Osteoblast (primary cell): ENCODE measurements around the gene AMMECR1. TPM values are rescaled to one million over a fixed set of nuclear protein-coding genes. Genes with fewer than 3 reads are reported as not detected.
A peak's percentile ranks its signal among the peaks of the same experiment; 100 is the strongest.

ENCODE experiments used
- DNase-seq: peaks from one replicate; pipeline ENCODE4 v3.0.0; 2011; ENCODE audit warnings: low spot score, mixed read lengths; ENCODE audit not compliant: insufficient read length; ENCODE audit errors: missing footprints
- H2AFZ ChIP-seq: 2 replicates; pipeline ENCODE4 v1.6.0; 2011; ENCODE audit warnings: mild to moderate bottlenecking, low read length
- H3K27ac ChIP-seq: 2 replicates; pipeline ENCODE4 v1.5.1; 2011; ENCODE audit warnings: mild to moderate bottlenecking, low read depth, low read length, moderate library complexity
- H3K27me3 ChIP-seq: 2 replicates; pipeline ENCODE4 v1.6.0; 2012; ENCODE audit warnings: mild to moderate bottlenecking, control low read depth, inconsistent platforms, low read length, moderate library complexity; ENCODE audit not compliant: insufficient read depth
- H3K36me3 ChIP-seq: 2 replicates; pipeline ENCODE4 v1.5.1; 2011; ENCODE audit warnings: mild to moderate bottlenecking, low read length, control low read depth, moderate library complexity; ENCODE audit not compliant: insufficient read depth
- H3K4me1 ChIP-seq: 2 replicates; pipeline ENCODE4 v1.5.1; 2011; ENCODE audit warnings: mild to moderate bottlenecking, low read length, control low read depth, moderate library complexity; ENCODE audit not compliant: insufficient read depth
- H3K4me2 ChIP-seq: 2 replicates; pipeline ENCODE4 v1.6.0; 2011; ENCODE audit warnings: mild to moderate bottlenecking, low read length; ENCODE audit not compliant: insufficient read depth
- H3K4me3 ChIP-seq: fragments of 200-600 bp; sonication (generic); 3 replicates; pipeline ENCODE4 v1.5.1; 2012; ENCODE audit warnings: mild to moderate bottlenecking, low read length, inconsistent platforms; ENCODE audit not compliant: insufficient read depth
- H3K79me2 ChIP-seq: 2 replicates; pipeline ENCODE4 v1.6.0; 2012; ENCODE audit warnings: mild to moderate bottlenecking, low read length, control low read depth, inconsistent platforms; ENCODE audit not compliant: insufficient read depth
- H3K9me3 ChIP-seq: 2 replicates; pipeline ENCODE4 v1.5.1; 2011; ENCODE audit warnings: low read depth, low read length, control low read depth
- H4K20me1 ChIP-seq: 2 replicates; pipeline ENCODE4 v1.6.0; 2012; ENCODE audit warnings: mild to moderate bottlenecking, low read length, control low read depth; ENCODE audit not compliant: insufficient read depth
- total RNA-seq: library from RNA; depleted of rRNA; stranded (reverse); fragments of >200 nt; gene quantifications from 2 replicates; pipeline ENCODE4 v1.2.3, GENCODE V29; 2012
- TF ChIP-seq, protein P1 (sequence below): IDR thresholded peaks from 2 replicates; pipeline ENCODE4 v1.5.1; 2011; ENCODE audit warnings: mild to moderate bottlenecking, low read depth, low read length, moderate library complexity; ENCODE audit errors: extremely low read depth

The AMMECR1 gene
- total RNA-seq, 1 donor: 14.5 TPM

GRCh38 chrX:110192516-110192915, 125.4 kb downstream of the AMMECR1 start:
- Histone ChIP-seq H3K4me2 (no peak overlapping the region), H4K20me1 (peaks cover 2% of the 10 kb centered on the region), H2AFZ (no peak overlapping the region), H3K79me2 (no peaks in the 10 kb centered on the region), H3K4me3 (no peak overlapping the region), H3K4me1 (no peaks in the 10 kb centered on the region), H3K36me3 (no peaks in the 10 kb centered on the region), H3K27me3 (no peaks in the 10 kb centered on the region), H3K9me3 (no peaks in the 10 kb centered on the region), H3K27ac (no peak overlapping the region)
- no peak for DNase-seq
- TF ChIP-seq, protein P1, sequence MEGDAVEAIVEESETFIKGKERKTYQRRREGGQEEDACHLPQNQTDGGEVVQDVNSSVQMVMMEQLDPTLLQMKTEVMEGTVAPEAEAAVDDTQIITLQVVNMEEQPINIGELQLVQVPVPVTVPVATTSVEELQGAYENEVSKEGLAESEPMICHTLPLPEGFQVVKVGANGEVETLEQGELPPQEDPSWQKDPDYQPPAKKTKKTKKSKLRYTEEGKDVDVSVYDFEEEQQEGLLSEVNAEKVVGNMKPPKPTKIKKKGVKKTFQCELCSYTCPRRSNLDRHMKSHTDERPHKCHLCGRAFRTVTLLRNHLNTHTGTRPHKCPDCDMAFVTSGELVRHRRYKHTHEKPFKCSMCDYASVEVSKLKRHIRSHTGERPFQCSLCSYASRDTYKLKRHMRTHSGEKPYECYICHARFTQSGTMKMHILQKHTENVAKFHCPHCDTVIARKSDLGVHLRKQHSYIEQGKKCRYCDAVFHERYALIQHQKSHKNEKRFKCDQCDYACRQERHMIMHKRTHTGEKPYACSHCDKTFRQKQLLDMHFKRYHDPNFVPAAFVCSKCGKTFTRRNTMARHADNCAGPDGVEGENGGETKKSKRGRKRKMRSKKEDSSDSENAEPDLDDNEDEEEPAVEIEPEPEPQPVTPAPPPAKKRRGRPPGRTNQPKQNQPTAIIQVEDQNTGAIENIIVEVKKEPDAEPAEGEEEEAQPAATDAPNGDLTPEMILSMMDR: no peak

DNA sequence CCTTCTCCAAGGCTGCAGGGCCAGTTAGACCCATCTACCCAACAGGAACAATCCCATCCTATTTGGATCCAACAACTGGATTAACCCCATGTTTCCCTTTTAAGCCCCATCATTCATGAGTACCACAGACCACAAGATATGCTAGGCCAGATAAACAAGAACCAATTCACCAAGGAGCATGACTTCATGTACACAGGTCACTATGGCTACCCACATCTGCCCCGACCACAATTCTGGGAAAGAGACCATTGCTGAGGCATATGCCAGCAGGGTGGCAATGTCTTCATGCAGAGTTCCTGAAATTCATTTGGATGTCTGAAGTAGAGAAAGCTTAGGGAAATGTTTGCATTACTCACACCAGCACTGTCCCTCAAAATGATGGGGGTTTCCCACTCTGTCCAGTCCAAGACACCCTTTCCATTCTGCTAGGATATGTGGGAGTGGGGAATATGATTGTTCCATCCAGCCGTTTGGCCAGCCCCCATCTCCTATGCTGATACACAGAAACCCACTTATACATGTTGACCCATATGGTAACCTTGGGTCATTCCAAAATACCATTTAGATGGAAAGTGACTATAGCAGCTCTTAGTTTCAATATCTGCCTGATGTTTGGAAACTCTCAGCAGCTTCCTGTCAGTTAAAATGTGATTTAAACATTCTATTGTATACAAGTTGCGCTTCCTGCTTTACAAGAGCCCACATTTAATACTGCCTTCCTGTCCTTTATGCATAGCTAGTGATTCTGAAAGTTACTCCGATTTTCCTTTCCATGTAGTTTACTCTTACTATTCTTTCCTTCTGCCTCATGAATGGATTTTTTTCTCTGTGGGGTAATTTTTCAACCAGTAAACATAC, 129.0 kb downstream of the AMMECR1 start:
- H4K20me1 ChIP-seq: no peaks in the 10 kb centered on the region
- H3K9me3 ChIP-seq: no peaks in the 10 kb centered on the region
- H3K27me3 ChIP-seq: no peaks in the 10 kb centered on the region
- H3K4me2 ChIP-seq: no peak overlapping the region
- H3K4me1 ChIP-seq: no peaks in the 10 kb centered on the region
- DNase-seq: no peak
- no peak overlapping the region for H3K27ac ChIP-seq
- TF ChIP-seq, protein P1: no peak
- H2AFZ ChIP-seq: no peak overlapping the region
- H3K79me2 ChIP-seq: no peaks in the 10 kb centered on the region
- H3K36me3 ChIP-seq: no peaks in the 10 kb centered on the region
- H3K4me3 ChIP-seq: no peak overlapping the region

- Histone ChIP-seq H3K4me3 (no peak overlapping the region), H3K9me3 (no peaks in the 10 kb centered on the region), H3K4me2 (no peak overlapping the region), H3K4me1 (peaks cover 30% of the 10 kb centered on the region), H2AFZ (no peak overlapping the region), H4K20me1 (no peaks in the 10 kb centered on the region), H3K27me3 (peaks cover 3% of the 10 kb centered on the region), H3K27ac (no peak overlapping the region), H3K36me3 (no peaks in the 10 kb centered on the region), H3K79me2 (no peaks in the 10 kb centered on the region)
- TF ChIP-seq, protein P1: no peak
- DNase-seq: no peak
Measured at GRCh38 chrX:110183314-110183713, 134.6 kb downstream of the AMMECR1 start.

DNA sequence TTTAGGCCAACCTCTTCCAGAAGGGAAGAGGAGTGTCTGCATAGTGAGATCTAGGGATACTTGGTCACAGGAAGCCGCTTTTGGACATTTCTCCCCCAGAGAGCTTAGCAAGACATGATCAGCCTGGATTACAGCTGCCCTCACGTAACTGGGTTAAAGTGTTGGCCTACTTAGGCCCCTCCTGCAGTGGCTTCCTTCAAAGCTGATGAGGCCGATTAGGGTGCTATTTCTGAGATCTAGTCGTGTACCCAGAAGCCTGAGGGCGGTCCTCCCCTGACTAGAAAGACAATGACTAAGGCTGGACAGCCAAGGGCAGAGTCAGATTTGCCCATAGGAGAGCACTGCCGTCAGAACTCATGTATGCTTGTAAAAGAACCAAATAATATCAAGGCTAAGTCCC, 135.0 kb downstream of the AMMECR1 start:
- no peak for DNase-seq
- Histone ChIP-seq H3K4me3 (no peak overlapping the region), H3K27me3 (peaks cover 3% of the 10 kb centered on the region), H3K4me2 (no peak overlapping the region), H3K9me3 (no peaks in the 10 kb centered on the region), H3K4me1 (peaks cover 30% of the 10 kb centered on the region), H3K79me2 (no peaks in the 10 kb centered on the region), H3K27ac (peak overlapping the region; percentile 15), H4K20me1 (no peaks in the 10 kb centered on the region), H3K36me3 (no peaks in the 10 kb centered on the region), H2AFZ (no peak overlapping the region)
- TF ChIP-seq, protein P1: no peak
